ENCODE results near the gene NCOA1.

The NCOA1 gene

DNA sequence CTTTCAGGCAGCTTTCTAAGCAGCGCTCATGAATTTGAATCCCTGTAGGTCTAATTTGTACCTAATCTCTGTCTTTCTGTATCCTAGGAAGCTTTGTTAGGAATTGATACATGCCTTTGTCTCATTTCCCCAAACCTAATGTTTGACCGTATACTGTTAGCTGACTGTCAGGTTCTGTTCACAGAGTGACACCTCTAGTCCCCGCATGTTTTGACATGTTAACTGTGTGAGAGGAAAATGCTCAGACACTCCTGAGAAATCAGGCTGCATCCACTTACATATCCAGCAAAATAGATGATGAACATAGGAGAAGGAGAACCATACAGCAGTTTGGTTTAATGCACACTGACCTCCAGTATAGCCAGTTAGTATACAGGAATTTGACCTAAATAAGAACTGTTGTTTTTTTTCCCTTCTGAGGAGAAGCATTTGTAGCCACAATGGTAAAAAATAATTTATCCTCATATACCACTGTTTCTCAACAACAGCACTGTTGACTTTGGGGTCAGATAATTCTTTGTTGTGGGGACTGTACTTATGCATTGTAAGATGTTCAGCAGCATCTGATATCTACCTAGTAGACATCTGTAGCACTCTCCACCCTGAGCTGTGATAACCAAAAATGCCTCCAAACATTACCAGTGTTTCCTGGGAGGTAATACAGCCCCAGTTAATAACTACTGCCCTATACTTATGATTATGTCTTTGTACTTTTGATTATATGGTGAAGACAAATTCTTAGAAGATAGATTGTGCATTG, 130.9 kb downstream of the NCOA1 start:
- Histone ChIP-seq H3K9me2 (replicated peaks; ENCODE audit: control insufficient read depth, low read length) (no peaks in the 10 kb centered on the region), H3K36me3 (ENCODE audit: control insufficient read depth, low read length) (no peaks in the 10 kb centered on the region), H3K27me3 (ENCODE audit: control insufficient read depth, low read length) (no peaks in the 10 kb centered on the region), H3F3A (ENCODE audit: control insufficient read depth, insufficient read depth) (no peaks in the 10 kb centered on the region), H3K27ac (ENCODE audit: low read depth, low read length) (no peak overlapping the region), H3K4me2 (ENCODE audit: low read length) (no peak overlapping the region), H3K79me2 (ENCODE audit: control insufficient read depth, low read length) (no peaks in the 10 kb centered on the region), H4K20me1 (ENCODE audit: control insufficient read depth, insufficient read depth, low read depth, low read length) (no peaks in the 10 kb centered on the region), H3K4me1 (ENCODE audit: control insufficient read depth, low read length) (no peaks in the 10 kb centered on the region), H3K9me3 (ENCODE audit: control insufficient read depth, insufficient read depth, low read length) (no peaks in the 10 kb centered on the region), H3K4me3 (ENCODE audit: low read length) (no peak overlapping the region)
- no peak for TF ChIP-seq EZH2phosphoT487 (IDR thresholded peaks at IDR 0.05; ENCODE audit: borderline replicate concordance, low read length)
- TF ChIP-seq, protein P1, sequence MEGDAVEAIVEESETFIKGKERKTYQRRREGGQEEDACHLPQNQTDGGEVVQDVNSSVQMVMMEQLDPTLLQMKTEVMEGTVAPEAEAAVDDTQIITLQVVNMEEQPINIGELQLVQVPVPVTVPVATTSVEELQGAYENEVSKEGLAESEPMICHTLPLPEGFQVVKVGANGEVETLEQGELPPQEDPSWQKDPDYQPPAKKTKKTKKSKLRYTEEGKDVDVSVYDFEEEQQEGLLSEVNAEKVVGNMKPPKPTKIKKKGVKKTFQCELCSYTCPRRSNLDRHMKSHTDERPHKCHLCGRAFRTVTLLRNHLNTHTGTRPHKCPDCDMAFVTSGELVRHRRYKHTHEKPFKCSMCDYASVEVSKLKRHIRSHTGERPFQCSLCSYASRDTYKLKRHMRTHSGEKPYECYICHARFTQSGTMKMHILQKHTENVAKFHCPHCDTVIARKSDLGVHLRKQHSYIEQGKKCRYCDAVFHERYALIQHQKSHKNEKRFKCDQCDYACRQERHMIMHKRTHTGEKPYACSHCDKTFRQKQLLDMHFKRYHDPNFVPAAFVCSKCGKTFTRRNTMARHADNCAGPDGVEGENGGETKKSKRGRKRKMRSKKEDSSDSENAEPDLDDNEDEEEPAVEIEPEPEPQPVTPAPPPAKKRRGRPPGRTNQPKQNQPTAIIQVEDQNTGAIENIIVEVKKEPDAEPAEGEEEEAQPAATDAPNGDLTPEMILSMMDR (IDR thresholded peaks at IDR 0.05; ENCODE audit: low read depth, low read length, poor library complexity, severe bottlenecking) = no peak

DNA sequence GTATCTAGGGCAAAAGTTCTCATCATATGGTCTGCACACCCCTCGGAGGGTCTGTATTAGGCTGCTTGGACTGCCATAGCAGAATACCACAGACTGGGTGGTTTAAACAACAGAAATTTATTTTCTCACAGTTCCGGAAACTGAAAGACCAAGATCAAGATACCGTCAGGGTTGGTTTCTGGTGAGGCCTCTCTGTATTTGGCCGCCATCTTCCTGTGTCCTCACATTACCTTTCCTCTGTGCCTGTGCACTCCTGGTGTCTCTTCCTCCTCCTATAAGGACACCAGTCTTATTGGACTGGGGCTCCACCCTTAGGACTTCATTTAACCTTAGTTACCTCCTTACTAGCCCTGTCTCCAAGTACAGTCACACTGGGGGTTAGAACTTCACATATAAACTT, 132.5 kb downstream of the NCOA1 start:
- no peaks in the 10 kb centered on the region for H3K27me3 ChIP-seq (ENCODE audit: control insufficient read depth, low read length)
- H3K79me2 ChIP-seq (ENCODE audit: control insufficient read depth, low read length) = no peaks in the 10 kb centered on the region
- H3K27ac ChIP-seq (ENCODE audit: low read depth, low read length) = no peak overlapping the region
- H3K4me1 ChIP-seq (ENCODE audit: control insufficient read depth, low read length) = no peaks in the 10 kb centered on the region
- H3F3A ChIP-seq (ENCODE audit: control insufficient read depth, insufficient read depth) = no peaks in the 10 kb centered on the region
- H4K20me1 ChIP-seq (ENCODE audit: control insufficient read depth, insufficient read depth, low read depth, low read length) = no peaks in the 10 kb centered on the region
- H3K9me2 ChIP-seq (replicated peaks; ENCODE audit: control insufficient read depth, low read length) = no peaks in the 10 kb centered on the region
- no peak overlapping the region for H3K4me3 ChIP-seq (ENCODE audit: low read length)
- H3K4me2 ChIP-seq (ENCODE audit: low read length) = no peak overlapping the region
- no peak for TF ChIP-seq EZH2phosphoT487 (IDR thresholded peaks at IDR 0.05; ENCODE audit: borderline replicate concordance, low read length)
- TF ChIP-seq, protein P1 (IDR thresholded peaks at IDR 0.05; ENCODE audit: low read depth, low read length, poor library complexity, severe bottlenecking) = no peak
- no peaks in the 10 kb centered on the region for H3K36me3 ChIP-seq (ENCODE audit: control insufficient read depth, low read length)
- H3K9me3 ChIP-seq (ENCODE audit: control insufficient read depth, insufficient read depth, low read length) = no peaks in the 10 kb centered on the region

DNA sequence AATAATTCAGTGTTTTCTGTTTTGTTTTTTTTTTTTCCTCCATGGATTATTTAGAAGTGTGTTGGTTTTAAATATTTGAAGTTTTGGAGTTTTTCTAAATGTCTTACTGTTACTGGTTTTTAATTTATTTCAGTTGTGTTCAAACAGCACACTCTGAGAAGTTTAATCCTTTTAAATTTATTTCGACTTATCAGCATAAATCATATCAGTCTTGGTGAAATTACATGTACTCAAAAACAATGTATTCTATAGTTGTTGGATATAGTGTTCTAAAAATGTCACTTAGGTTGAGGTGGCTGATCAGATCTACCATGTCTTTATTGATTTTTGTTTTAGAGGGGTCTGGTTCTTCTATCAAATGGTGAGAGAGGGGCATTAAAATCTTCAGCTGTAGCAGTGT, 134.7 kb downstream of the NCOA1 start:
- Histone ChIP-seq H3K4me1 (ENCODE audit: control insufficient read depth, low read length) (no peaks in the 10 kb centered on the region), H3F3A (ENCODE audit: control insufficient read depth, insufficient read depth) (no peaks in the 10 kb centered on the region), H3K27me3 (ENCODE audit: control insufficient read depth, low read length) (no peaks in the 10 kb centered on the region), H4K20me1 (ENCODE audit: control insufficient read depth, insufficient read depth, low read depth, low read length) (no peaks in the 10 kb centered on the region), H3K4me3 (ENCODE audit: low read length) (no peak overlapping the region), H3K36me3 (ENCODE audit: control insufficient read depth, low read length) (no peaks in the 10 kb centered on the region), H3K27ac (ENCODE audit: low read depth, low read length) (no peak overlapping the region), H3K4me2 (ENCODE audit: low read length) (no peak overlapping the region), H3K79me2 (ENCODE audit: control insufficient read depth, low read length) (no peaks in the 10 kb centered on the region), H3K9me2 (replicated peaks; ENCODE audit: control insufficient read depth, low read length) (no peaks in the 10 kb centered on the region), H3K9me3 (ENCODE audit: control insufficient read depth, insufficient read depth, low read length) (no peaks in the 10 kb centered on the region)
- TF ChIP-seq, protein P1 (IDR thresholded peaks at IDR 0.05; ENCODE audit: low read depth, low read length, poor library complexity, severe bottlenecking) = no peak
- no peak for TF ChIP-seq EZH2phosphoT487 (IDR thresholded peaks at IDR 0.05; ENCODE audit: borderline replicate concordance, low read length)
